CD4-positive, alpha-beta T cell treated with Interleukin-21 for 1 hour (primary cell): ENCODE results near the gene IFITM1.
"Not testable (repeated sequence)": the region's sequence is repeated elsewhere in the genome, so short reads cannot be mapped to it uniquely, and the experiment has no call there.

Source experiments
- DNase-seq: peaks from one replicate; pipeline ENCODE4 v3.0.0-alpha.2; 2020

IFITM1 gene

DNA sequence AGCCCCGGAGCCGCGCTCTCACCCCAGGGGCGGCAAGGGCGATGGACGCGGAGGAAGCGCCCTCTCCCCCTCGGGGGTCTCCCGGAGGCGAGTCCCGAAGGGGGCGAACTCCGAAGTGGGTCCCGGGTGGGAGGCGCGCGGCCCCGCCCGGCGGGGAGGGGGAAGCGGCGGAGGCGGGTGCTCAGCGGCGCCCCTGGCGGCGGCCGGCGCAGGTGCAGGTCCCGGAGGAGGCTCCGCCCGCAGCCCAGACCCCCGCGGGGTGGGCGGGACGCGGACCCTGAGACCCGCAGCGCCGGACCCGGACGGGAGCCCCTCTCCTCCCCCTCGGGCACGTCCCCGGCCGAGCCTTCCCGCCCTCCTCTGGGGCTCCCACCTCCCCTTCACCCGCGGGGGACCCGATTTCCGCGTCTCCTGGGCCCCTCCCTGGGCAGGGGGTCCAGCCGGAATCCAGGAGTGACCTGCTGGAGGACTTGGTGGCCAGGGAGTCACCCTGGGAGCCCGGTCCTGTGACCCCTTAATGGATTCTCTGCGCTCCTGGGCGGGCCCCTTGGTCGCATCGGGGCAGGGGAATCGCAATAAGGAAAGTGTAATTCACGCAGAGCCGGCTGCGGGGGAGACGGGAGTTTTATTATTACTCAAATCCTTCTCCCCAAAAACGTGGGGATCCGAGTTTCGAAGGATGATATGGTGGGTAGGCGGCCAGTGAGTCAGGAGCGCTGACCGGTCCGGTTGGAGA is 2.7 kb upstream of the IFITM1 start:
- not testable (repeated sequence) for DNase-seq

DNA sequence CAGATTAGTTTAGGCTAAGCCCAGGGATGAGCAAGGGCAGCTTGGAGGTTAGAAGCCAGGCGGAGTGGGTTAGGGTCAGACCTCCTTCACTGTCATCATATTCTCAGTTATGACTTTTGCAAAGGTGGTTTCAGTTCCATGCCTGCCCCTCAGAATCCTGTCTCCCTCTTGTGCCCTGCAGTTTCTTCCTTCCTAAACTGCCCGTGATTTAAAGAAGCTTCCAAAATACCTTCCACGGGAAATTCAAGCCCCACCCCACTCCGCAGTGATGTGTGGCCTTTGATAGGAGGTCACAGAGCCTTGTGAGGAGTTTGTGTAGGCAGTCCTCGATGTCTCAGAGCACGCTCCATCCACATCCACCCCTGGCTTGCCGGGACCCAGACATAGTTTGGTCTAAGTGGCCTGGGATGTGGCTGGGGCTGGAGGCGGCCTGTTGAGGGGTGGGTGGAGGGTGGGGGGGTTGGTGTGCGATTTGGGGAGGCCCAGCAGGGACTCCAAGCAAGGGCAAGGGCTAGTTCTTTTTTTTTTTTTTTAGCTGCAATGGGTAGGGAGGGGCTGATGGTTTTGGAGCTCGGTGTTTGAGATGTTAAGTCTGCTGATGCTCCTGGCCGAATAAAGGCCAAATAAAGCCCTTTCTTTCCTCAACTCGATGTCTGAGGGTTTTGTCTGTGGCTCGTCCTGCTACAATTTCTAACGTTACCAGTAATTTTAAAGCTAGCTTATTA is 1.6 kb upstream of the IFITM1 start:
- DNase-seq: peak; percentile 43

DNA sequence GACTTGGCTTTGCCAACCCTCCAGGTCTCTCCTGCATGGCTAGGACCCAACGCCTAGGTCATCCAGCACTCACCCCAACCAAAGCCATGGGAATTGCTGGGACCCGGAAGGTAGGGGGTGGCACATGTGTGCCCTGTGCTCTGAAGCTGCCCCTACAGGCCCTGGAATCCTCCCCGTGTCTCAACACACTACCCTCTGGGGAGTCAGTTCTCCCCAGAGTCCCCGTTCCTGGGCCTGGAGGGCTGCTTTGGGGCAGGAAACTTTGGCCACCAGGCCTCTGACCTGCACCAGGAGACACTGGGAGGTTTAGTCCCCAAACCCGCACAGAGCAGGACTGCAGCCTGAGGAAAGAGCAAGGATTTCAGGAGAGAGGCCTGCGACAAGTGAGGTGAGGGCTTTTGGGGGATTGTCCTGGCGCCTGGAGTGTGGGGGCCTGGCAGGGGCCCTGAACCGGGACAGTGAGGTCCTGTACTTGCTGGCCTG is 495 bp upstream of the IFITM1 start:
- DNase-seq: no peak

DNA sequence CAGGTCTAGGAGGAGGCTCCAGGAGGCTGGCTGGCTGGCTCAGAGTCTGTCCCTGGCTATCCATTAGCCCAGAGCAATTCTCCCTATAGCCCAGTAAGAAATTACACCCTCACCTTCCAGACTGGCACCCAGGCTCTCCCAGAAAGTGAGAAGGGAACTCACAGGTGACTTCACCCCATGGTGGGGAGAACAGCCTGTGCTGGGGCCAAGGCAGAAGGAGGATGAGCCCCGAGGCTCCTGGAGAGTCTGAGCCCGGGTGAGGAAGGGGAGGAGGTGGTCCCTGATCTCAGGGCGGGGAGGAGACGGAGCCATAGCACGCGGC is 675 bp downstream of the IFITM1 start:
- not testable (repeated sequence) for DNase-seq

DNA sequence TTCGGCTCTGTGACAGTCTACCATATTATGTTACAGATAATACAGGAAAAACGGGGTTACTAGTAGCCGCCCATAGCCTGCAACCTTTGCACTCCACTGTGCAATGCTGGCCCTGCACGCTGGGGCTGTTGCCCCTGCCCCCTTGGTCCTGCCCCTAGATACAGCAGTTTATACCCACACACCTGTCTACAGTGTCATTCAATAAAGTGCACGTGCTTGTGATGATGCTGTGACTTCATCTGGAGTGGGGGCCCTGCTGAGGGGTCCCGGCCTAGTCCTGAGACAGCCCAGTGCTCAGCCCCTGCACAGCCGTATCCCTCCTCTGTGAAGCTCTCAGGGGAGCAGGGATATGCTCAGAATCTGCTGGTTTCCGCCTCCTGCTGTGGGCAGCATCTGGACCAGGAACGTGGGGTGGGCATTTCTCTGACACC is 1.2 kb downstream of the IFITM1 start:
- no peak for DNase-seq

DNA sequence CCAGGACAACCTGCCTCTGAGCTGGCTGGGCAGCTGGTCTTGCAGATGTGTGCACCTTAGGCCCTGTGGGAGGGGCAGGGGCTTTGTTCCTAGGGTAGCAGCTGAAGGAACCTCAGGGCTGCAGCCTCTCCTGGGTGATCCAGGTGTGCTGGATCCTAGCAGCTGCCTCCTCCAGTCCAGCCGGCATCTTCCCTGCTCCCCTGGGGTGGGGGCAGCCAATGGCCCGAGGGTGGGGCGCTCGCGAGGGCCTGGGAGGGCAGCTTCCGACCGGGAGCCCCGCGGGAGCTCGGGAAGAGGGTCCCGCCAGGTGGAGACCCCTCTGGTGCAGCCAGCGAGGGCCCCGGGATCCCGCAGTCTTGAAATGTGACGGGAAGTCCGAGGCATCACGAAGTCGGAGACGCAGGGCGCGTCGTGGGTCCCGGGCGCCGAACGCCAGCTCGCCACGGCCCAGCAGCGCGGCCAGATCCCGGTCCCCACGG is 1.7 kb downstream of the IFITM1 start:
- no peak for DNase-seq

DNA sequence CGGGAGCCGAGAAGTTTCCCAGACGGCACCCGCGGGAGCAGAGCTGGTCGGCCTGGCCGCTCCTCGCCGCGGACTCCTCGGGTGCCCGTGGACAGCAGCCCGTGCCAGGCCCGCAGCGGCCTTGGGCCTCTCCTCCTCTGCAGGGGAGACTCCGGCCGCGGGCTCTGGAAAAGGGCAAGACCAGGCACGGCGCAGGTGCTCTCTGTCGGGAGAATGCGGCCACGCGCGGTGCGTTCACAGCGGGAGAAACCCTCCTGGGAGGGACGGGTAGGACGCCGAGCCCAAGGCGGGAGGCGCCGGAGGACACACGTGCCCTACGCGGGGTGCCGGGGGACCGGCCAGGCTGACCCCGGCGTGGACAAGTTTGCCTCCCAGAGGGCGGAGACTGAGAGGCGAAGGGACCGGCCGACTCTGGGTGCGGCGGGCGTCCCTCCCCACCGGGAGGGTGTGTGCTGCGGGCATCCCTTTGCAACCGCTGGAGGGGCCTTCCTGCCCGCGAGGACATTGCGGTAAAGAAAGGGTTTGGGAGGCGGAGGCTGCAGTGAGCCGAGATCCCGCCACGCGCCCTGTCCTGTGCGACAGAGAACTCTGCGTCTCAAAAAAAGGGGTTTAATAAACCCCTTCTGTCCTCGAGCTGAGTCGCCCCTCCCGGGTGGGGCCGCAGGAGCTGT is 2.3 kb downstream of the IFITM1 start:
- peak; percentile 62 for DNase-seq

DNA sequence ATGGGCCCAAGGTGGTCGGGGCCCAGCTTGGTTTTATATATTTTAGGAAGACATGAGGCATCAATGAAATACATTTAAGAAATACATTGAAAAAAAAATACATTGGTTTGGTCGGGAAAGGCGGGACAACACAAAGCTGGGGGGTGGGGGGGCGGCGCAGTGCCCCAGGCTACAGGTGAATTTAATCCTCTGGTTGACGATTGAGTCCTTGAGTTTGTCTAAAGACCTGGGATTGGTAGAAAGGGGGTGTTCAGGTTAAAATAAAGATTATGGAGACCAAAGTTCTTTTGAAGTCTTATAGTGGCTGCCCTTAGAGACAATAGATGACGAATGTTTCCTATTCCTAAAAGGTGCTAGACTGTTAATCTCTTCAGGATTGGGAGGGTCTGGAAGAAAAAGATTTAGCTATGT is 3.1 kb downstream of the IFITM1 start:
- peak; percentile 50 for DNase-seq

DNA sequence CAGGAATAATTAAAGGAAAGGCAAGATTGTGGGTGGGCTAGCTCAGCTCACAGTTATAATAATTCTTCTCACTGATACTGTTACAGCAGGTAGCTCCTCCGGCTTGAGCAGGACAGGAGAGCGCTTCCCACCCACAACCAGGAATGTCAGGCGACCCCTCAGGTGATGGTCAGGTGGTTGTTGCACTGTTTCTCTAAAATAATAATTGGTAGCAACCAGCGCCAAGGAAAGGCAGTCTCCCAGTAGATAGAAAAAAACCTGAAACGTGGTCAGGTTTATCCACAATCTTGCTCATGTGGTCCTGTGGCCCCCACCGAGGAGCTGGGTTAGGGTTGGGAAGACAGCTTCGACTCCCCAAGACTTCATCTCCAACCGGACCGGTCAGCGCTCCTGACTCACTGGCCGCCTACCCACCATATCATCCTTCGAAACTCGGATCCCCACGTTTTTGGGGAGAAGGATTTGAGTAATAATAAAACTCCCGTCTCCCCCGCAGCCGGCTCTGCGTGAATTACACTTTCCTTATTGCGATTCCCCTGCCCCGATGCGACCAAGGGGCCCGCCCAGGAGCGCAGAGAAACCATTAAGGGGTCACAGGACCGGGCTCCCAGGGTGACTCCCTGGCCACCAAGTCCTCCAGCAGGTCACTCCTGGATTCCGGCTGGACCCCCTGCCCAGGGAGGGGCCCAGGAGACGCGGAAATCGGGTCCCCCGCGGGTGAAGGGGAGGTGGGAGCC is 4.0 kb downstream of the IFITM1 start:
- DNase-seq: not testable (repeated sequence)

DNA sequence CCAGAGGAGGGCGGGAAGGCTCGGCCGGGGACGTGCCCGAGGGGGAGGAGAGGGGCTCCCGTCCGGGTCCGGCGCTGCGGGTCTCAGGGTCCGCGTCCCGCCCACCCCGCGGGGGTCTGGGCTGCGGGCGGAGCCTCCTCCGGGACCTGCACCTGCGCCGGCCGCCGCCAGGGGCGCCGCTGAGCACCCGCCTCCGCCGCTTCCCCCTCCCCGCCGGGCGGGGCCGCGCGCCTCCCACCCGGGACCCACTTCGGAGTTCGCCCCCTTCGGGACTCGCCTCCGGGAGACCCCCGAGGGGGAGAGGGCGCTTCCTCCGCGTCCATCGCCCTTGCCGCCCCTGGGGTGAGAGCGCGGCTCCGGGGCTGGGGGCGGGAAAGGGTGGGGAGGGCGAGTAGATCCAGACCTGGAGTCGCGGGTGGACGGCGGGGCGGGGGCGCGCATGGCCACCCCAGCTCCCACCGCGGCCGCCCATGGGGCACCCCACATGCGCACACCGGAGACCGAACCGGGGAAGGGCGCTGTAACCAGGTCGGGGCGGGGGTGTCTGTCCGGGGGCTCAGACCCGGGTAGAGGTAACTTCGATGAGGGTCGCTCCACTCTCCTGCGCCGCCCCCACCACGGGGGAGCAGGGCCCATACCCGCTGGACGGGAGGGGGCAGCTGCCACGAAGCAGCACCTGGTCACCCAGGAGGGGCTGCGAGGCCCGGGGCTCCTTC is 4.7 kb downstream of the IFITM1 start:
- DNase-seq: not testable (repeated sequence)

DNA sequence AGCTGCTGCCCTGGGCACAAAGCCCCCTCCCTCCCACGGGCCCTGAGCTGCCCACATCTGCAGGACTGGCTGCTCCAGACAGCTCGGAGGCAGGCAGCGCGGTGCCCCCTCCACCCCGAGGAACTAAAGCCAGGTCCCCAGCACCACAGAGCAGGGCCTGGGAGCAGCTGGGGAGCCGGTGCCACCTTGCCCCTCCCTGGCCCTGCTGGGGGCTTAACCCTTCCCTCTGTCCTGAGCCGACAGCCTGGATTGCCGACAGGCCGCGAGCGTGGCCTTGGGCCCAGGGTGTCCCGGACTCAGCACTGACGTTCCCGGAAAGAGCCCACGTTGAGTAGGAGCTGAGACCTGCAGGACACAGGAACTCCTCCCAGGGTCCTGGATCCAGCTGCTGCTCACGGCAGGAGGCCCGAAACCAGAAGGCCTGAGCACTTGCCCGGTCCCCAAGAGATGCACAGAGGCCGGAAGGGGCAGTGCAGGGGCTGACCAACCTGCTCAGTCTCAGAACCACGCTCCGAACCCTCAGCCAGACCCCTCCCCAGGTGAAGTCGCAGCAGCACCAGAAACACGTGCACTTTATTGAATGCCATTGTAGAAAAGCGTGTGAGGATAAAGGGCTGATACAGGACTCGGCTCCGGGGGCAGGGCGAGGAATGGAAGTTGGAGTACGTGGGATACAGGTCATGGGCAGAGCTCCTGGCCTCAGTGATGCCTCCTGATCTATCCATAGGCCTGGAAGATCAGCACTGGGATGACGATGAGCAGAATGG is 5.5 kb downstream of the IFITM1 start:
- DNase-seq: not testable (repeated sequence)

DNA sequence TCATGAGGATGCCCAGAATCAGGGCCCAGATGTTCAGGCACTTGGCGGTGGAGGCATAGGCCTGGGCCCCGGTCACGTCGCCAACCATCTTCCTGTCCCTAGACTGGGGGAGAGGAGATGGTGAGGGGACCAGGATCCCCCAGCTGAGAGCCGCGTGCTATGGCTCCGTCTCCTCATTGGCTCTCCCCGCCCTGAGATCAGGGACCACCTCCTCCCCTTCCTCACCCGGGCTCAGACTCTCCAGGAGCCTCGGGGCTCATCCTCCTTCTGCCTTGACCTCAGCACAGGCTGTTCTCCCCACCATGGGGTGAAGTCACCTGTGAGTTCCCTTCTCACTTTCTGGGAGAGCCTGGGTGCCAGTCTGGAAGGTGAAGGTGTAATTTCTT is 6.0 kb downstream of the IFITM1 start:
- not testable (repeated sequence) for DNase-seq

DNA sequence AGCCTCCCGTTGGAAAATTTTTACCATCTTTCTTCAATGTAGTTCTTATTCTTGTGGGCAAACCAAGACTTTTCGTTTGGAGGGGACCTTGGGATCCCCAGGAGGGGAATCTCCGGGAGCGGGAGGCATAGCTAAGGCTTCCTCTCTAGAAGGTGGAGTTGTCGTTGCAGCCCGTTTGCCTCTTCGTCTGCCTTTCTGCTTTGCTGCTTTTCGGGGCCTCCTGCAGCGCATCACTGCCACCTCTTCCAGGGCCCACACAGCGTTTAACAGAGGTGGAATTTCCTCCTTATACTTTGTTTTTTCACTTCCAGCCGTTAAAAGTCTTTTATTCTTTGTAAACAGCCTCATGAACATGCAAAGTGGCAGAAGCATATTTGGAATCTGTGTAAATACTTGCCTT is 10.3 kb downstream of the IFITM1 start:
- no peak for DNase-seq

DNA sequence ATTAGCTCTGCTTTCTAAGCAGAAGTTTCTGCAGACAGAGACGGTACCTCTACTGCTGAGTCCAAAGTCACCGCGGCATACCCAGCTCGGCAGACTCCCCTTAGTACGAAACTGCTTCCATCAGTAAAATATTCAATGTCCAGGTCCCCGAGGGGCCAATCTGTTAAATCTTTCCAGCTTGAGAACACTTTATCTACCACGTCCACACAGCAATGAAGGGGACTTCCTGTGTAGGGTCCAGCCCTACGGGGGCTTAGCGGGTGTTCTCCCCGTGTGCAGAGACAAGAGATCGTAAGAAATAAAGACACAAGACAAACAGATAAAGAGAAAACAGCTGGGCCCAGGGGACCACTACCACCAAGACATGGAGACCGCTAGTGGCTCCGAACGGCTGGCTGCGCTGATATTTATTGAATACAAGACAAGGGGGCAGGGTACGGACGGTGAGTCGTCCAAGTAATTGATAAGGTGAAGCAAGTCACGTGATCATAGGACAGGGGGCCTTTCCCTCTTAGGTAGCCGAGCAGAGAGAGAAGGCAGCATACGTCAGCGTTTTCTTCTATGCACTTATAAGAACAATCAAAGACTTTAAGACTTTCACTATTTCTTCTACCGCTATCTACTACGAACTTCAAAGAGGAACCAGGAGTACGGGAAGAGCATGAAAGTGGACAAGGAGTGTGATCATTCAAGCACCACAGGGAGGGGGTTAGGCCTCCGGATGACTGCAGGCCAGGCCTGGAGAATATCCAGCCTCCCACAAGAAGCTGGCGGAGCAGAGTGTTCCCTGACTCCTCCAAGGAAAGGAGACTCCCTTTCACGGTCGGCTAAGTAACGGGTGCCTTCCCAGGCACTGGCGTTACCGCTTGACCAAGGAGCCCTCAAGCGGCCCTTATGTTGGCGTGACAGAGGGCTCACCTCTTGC is 11.0 kb downstream of the IFITM1 start:
- not testable (repeated sequence) for DNase-seq

DNA sequence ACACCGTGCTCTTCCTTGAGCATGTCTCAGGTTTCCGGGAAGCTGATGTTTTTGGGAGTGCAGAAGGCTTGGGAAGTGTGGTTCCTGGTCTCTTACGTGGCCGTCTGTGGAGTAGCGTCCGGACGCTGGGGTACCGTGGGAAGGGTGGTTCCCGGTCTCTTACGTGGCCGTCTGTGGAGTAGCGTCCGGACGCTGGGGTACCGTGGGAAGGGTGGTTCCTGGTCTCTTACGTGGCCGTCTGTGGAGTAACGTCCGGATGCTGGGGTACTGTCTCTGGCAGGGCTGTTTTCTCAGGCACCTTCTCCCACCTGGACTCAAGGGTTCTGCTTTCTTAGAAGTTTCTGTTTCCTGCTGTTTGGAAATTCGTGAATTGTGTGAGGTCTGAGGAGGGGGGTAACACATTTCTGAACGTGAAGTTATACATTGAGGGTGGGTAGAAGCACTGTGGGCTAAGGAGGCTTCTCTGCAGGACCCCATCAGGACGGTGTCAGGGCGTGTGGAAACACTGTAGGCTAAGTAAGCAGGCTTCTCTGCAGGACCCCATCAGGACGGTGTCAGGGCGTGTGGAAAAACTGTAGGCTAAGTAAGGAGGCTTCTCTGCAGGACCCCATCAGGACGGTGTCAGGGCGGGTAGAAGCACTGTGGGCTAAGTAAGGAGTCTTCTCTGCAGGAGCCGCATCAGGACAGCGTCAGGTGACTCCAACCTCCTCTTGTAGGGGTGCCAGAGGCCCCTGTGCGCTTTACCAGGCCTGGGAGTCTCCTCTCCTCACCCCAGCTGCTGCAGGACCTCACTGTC is 12.2 kb downstream of the IFITM1 start:
- DNase-seq: no peak

DNA sequence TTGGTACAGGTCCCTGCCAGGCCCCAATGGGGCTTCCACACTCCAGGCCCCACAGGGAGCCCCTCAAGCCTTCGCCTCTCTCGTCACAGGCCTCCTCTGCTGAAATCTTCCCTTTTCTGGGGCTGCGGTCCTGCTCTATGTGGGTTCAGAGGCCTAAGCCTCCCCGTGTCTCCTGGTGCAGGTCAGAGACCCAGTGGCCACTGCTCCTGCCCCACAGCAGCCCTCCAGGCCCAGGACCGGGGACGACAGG is 12.7 kb downstream of the IFITM1 start:
- DNase-seq: no peak

DNA sequence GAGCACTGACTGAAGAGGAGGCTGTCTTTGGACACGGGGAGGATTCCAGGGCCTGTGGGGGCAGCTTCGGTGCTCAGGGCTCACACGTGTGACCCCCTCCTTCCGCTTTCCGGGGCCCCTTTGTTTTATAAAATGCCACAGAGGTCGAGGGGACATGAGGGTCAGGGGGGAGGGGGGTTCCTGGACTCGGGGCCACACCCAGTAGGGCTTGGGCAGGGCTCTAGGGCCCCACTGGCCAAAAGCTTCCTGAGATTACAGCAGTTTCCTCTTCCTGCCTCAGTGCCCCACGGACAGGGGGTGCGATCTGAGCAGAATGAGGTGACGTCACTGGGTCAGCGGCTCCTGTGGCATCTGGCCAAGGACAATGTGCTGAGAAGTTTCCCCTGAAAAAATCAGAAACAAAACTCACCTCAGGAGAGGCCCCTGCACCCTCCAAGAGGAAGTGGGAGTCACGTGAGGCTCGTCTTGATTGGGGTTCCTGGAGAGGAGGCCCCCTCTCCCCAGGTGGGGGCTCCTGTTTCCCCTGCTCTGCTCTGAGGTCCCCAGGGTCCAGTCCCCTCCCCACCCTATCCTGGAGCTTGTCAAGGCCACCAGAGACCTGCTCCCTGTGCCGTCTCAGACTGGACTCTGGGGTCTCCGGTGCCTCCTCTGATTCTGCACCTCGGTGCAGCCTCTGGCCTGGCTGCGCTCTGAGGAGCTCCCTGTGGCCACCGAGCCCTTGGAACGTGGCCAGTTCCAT is 13.2 kb downstream of the IFITM1 start:
- peak; percentile 85 for DNase-seq

DNA sequence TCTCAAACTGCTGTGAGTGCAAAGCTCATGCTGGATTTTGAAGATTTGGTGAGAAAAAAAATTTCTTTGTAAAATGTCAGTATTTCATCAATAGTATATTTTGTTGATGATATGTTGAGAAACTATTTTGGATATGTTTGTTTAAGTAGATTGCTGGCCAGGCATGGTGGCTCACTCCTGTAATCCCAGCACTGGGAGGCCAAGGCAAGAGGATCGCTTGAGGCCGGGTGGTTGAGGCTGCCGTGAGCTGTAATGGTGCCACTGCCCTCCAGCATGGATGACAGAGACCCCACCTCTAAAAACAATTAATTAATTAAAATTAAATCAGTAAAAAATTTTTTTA is 13.7 kb downstream of the IFITM1 start:
- no peak for DNase-seq

DNA sequence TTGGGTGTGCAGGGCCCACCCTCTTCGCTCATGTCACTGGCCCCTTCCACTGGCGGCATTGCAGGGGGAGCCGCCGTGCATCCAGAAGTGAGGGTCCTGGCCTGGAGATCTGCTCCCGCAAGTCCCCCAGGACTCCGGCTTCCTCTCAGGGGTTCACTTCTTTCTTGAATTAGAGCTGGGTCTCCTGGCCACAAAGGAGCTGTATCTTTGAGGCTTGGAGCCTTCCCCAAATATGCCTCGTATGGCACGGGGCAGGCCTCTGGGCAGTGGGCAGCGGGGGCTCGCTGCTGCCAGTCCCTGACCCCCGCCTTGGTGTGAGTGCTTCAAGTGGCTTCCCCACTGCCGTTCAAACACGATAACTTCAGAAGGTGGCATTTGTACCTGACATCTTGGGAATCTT is 14.2 kb downstream of the IFITM1 start:
- no peak for DNase-seq
